ENCODE measurements around the gene CASTOR1. TPM values are rescaled to one million over a fixed set of nuclear protein-coding genes. Genes with fewer than 3 reads are reported as not detected.

CASTOR1 gene
- polyA plus RNA-seq, 1 of the 3 experiments (the other 2 are of a cell fraction) = 14.4 TPM

DNA sequence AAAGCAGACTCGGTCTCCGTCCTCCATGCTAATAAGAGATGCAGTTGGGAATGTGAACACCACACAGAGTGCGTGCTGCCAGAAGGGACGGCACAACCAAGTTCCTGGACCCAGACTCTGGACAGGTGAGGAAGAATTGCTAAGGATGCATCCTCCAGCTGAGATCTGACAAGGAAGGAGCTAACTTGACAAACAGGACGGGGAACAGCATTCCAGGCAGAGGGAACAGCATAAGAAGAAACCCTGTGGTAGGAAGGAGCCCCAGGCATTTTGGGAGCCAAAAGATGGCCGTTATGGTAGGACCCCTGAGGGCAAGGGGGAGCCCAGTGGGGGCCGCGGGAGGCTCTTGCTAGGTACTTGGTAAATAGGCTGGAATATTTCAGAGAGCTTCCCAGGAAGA, 28.6 kb downstream of the CASTOR1 start:
- Histone ChIP-seq H3K79me2 (ENCODE audit: insufficient read depth) (no peaks in the 10 kb centered on the region), H3F3A (replicated peaks; ENCODE audit: insufficient read depth) (no peaks in the 10 kb centered on the region), H3K4me2 (no peak overlapping the region), H3K36me3 (replicated peaks in 1 of 2; ENCODE audit: control insufficient read depth in 1 of 2, insufficient read depth in 2 of 2, low read length in 1 of 2) (no peaks in the 10 kb centered on the region), H3K9me2 (no peaks in the 10 kb centered on the region), H3K9ac (no peak overlapping the region), H3K4me1 (ENCODE audit: control insufficient read depth in 1 of 2, insufficient read depth in 2 of 2, low read depth in 1 of 2, low read length in 1 of 2) (peaks cover 3 to 5% of the 10 kb centered on the region in 2 experiments; a peak in 2 of 4 replicates), H2AFZ (ENCODE audit: low read depth) (no peak overlapping the region), H3K27me3 (ENCODE audit: insufficient read depth) (no peaks in the 10 kb centered on the region), H4K20me1 (ENCODE audit: insufficient read depth) (no peaks in the 10 kb centered on the region), H3K27ac (ENCODE audit: low read depth in 2 of 2, low read length in 1 of 2) (no peak overlapping the region), H3K9me3 (no peaks in the 10 kb centered on the region), H3K4me3 (ENCODE audit: low read depth in 2 of 2, low read length in 1 of 2) (no peak overlapping the region)
- TF ChIP-seq TEAD4 (IDR thresholded peaks at IDR 0.05; ENCODE audit: borderline replicate concordance, insufficient read depth) (no peak), FOXM1 (IDR thresholded peaks at IDR 0.05; ENCODE audit: low read depth) (no peak), RCOR1 (IDR thresholded peaks at IDR 0.05; ENCODE audit: low read length) (no peak), CHD2 (IDR thresholded peaks at IDR 0.05; ENCODE audit: low read length, partially characterized antibody) (no peak), ELF1 (IDR thresholded peaks at IDR 0.05) (no peak), EZH2phosphoT487 (IDR thresholded peaks at IDR 0.05; ENCODE audit: borderline replicate concordance, low read depth) (no peak)
- TF ChIP-seq, protein P1, sequence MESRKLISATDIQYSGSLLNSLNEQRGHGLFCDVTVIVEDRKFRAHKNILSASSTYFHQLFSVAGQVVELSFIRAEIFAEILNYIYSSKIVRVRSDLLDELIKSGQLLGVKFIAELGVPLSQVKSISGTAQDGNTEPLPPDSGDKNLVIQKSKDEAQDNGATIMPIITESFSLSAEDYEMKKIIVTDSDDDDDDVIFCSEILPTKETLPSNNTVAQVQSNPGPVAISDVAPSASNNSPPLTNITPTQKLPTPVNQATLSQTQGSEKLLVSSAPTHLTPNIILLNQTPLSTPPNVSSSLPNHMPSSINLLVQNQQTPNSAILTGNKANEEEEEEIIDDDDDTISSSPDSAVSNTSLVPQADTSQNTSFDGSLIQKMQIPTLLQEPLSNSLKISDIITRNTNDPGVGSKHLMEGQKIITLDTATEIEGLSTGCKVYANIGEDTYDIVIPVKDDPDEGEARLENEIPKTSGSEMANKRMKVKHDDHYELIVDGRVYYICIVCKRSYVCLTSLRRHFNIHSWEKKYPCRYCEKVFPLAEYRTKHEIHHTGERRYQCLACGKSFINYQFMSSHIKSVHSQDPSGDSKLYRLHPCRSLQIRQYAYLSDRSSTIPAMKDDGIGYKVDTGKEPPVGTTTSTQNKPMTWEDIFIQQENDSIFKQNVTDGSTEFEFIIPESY (IDR thresholded peaks at IDR 0.05; ENCODE audit: borderline replicate concordance, low read depth) = no peak
- WGBS (ENCODE audit: low lambda C conversion rate) = 89% methylated on average over 7 of the region's 8 CpGs
- ChIA-PET CTCF (interaction anchor here (0.7 to 5.6 kb wide), 9 partner anchors 17 to 635 kb away, joined by 3 to 43 read pairs (median 4); partner anchors contain the start of genes RNF215 and SEC14L2), POLR2A (no interaction called here)
- no peak for DNase-seq

DNA sequence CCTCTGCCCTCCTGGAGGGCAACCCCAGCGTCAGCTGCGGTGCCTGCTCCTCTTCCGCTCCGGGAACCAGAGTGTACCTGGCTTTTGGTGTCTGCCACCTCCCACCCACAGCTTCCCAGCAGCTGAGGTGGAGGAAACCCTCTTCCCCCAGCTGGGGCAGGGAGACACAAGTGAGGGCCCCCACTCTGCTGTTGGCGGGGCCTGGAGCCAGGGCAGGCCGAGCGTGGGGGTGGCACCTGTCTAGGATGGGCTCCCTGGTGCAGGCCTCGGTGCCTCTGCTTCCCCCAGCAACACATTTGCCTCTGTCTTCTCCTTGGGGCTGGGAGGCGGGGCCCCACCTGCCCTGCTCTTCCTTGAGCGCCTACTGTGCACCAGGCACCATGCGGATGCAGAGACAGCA, 29.0 kb downstream of the CASTOR1 start:
- Histone ChIP-seq H3K9me2 (no peaks in the 10 kb centered on the region), H4K20me1 (ENCODE audit: insufficient read depth) (no peaks in the 10 kb centered on the region), H3K9ac (no peak overlapping the region), H2AFZ (ENCODE audit: low read depth) (no peak overlapping the region), H3K4me1 (ENCODE audit: control insufficient read depth in 1 of 2, insufficient read depth in 2 of 2, low read depth in 1 of 2, low read length in 1 of 2) (peaks cover 3 to 5% of the 10 kb centered on the region in 2 experiments; a peak in 2 of 4 replicates), H3K79me2 (ENCODE audit: insufficient read depth) (no peaks in the 10 kb centered on the region), H3K4me3 (ENCODE audit: low read depth in 2 of 2, low read length in 1 of 2) (no peak overlapping the region), H3K4me2 (no peak overlapping the region), H3K36me3 (replicated peaks in 1 of 2; ENCODE audit: control insufficient read depth in 1 of 2, insufficient read depth in 2 of 2, low read length in 1 of 2) (no peaks in the 10 kb centered on the region), H3K9me3 (no peaks in the 10 kb centered on the region), H3K27me3 (ENCODE audit: insufficient read depth) (no peaks in the 10 kb centered on the region), H3K27ac (ENCODE audit: low read depth in 2 of 2, low read length in 1 of 2) (no peak overlapping the region), H3F3A (replicated peaks; ENCODE audit: insufficient read depth) (no peaks in the 10 kb centered on the region)
- no peak for DNase-seq
- 86% methylated on average over 6 of the region's 11 CpGs for WGBS (ENCODE audit: low lambda C conversion rate)
- TF ChIP-seq, protein P2, sequence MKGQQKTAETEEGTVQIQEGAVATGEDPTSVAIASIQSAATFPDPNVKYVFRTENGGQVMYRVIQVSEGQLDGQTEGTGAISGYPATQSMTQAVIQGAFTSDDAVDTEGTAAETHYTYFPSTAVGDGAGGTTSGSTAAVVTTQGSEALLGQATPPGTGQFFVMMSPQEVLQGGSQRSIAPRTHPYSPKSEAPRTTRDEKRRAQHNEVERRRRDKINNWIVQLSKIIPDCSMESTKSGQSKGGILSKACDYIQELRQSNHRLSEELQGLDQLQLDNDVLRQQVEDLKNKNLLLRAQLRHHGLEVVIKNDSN (IDR thresholded peaks at IDR 0.05; ENCODE audit: borderline replicate concordance, low read depth) = no peak
- no peak for TF ChIP-seq SIN3A (IDR thresholded peaks at IDR 0.05; ENCODE audit: borderline replicate concordance, low read depth, low read length)
- no peak for TF ChIP-seq MXI1 (IDR thresholded peaks at IDR 0.05; ENCODE audit: low read depth, low read length)
- TF ChIP-seq RAD21 (IDR thresholded peaks at IDR 0.05; ENCODE audit: low read length) = no peak
- POLR2A ChIA-PET = no interaction called here
- CTCF ChIA-PET = interaction anchor here (1.4 to 5.6 kb wide), 5 partner anchors 127 to 635 kb away, joined by 4 to 43 read pairs (median 5); partner anchors contain the start of genes RNF215 and SEC14L2

All from SK-N-SH (cell line).